ENCODE data around the gene LMCD1. TPM values are rescaled to one million over a fixed set of nuclear protein-coding genes. Genes with fewer than 3 reads are reported as not detected.
A peak's percentile ranks its signal among the peaks of the same experiment; 100 is the strongest.

Gene LMCD1
- total and polyA plus RNA-seq, 2 donors (not counting 1 experiment from before 2014, with no cell fraction given): 60.1 to 137 TPM

- Histone ChIP-seq H3K9me3 (ENCODE audit: control insufficient read depth, insufficient read depth, low read depth, low read length) (no peaks in the 10 kb centered on the region), H3K27me3 (ENCODE audit: control insufficient read depth, insufficient read depth, low read length) (no peaks in the 10 kb centered on the region), H3K4me1 (ENCODE audit: control insufficient read depth, extremely low read depth, insufficient read depth, low read length) (peaks cover 12% of the 10 kb centered on the region), H3K4me2 (ENCODE audit: extremely low read depth, insufficient read depth, low read length) (no peak overlapping the region), H3K36me3 (ENCODE audit: control insufficient read depth, insufficient read depth, low read length) (no peaks in the 10 kb centered on the region), H2AFZ (ENCODE audit: low read length) (no peak overlapping the region), H4K20me1 (ENCODE audit: control insufficient read depth, extremely low read depth, insufficient read depth, low read length) (no peaks in the 10 kb centered on the region), H3K4me3 (replicated peaks in 1 of 4; ENCODE audit: control extremely low read depth in 1 of 4, insufficient read depth in 1 of 4, low read depth in 3 of 4, low read length in 4 of 4) (no peak overlapping the region), H3K79me2 (ENCODE audit: control insufficient read depth, insufficient read depth, low read length) (no peaks in the 10 kb centered on the region), H3K9ac (ENCODE audit: insufficient read depth, low read length) (no peak overlapping the region), H3K27ac (ENCODE audit: insufficient read depth, low read length) (no peak overlapping the region)
- TF ChIP-seq CTCF (conservative IDR thresholded peaks at IDR 0.05 in 1 of 2, IDR thresholded peaks at IDR 0.05 in 1 of 2; ENCODE audit: low read depth in 1 of 2, low read length in 2 of 2) (peak; percentile 22 to 36), EZH2 (IDR thresholded peaks at IDR 0.05; ENCODE audit: low read length, missing control alignments) (no peak)
- DNase-seq (ENCODE audit: low read depth in 2 of 2): peak in 1 of 2 donors; percentile 57
Observed at GRCh38 chr3:8481380-8481779, 20.2 kb upstream of the LMCD1 start.

GRCh38 chr3:8482263-8482662 lies 19.4 kb upstream of the LMCD1 start:
- Histone ChIP-seq H3K9me3 (ENCODE audit: control insufficient read depth, insufficient read depth, low read depth, low read length) (no peaks in the 10 kb centered on the region), H3K27me3 (ENCODE audit: control insufficient read depth, insufficient read depth, low read length) (no peaks in the 10 kb centered on the region), H3K4me1 (ENCODE audit: control insufficient read depth, extremely low read depth, insufficient read depth, low read length) (peaks cover 12% of the 10 kb centered on the region), H4K20me1 (ENCODE audit: control insufficient read depth, extremely low read depth, insufficient read depth, low read length) (no peaks in the 10 kb centered on the region), H3K4me2 (ENCODE audit: extremely low read depth, insufficient read depth, low read length) (no peak overlapping the region), H3K27ac (ENCODE audit: insufficient read depth, low read length) (no peak overlapping the region), H3K4me3 (replicated peaks in 1 of 4; ENCODE audit: control extremely low read depth in 1 of 4, insufficient read depth in 1 of 4, low read depth in 3 of 4, low read length in 4 of 4) (no peak overlapping the region), H3K79me2 (ENCODE audit: control insufficient read depth, insufficient read depth, low read length) (no peaks in the 10 kb centered on the region), H2AFZ (ENCODE audit: low read length) (no peak overlapping the region), H3K36me3 (ENCODE audit: control insufficient read depth, insufficient read depth, low read length) (no peaks in the 10 kb centered on the region), H3K9ac (ENCODE audit: insufficient read depth, low read length) (no peak overlapping the region)
- peak in 1 of 2 donors; percentile 47 for DNase-seq (ENCODE audit: low read depth in 2 of 2)
- TF ChIP-seq CTCF (conservative IDR thresholded peaks at IDR 0.05 in 1 of 2, IDR thresholded peaks at IDR 0.05 in 1 of 2; ENCODE audit: low read depth in 1 of 2, low read length in 2 of 2) (no peak), EZH2 (IDR thresholded peaks at IDR 0.05; ENCODE audit: low read length, missing control alignments) (no peak)

- TF ChIP-seq EZH2 (IDR thresholded peaks at IDR 0.05; ENCODE audit: low read length, missing control alignments) (no peak), CTCF (conservative IDR thresholded peaks at IDR 0.05 in 1 of 2, IDR thresholded peaks at IDR 0.05 in 1 of 2; ENCODE audit: low read depth in 1 of 2, low read length in 2 of 2) (no peak)
- no peak overlapping the region for H2AFZ ChIP-seq (ENCODE audit: low read length)
- H3K27me3 ChIP-seq (ENCODE audit: control insufficient read depth, insufficient read depth, low read length): no peaks in the 10 kb centered on the region
- no peaks in the 10 kb centered on the region for H4K20me1 ChIP-seq (ENCODE audit: control insufficient read depth, extremely low read depth, insufficient read depth, low read length)
- H3K4me2 ChIP-seq (ENCODE audit: extremely low read depth, insufficient read depth, low read length): peak overlapping the region; percentile 41
- H3K79me2 ChIP-seq (ENCODE audit: control insufficient read depth, insufficient read depth, low read length): no peaks in the 10 kb centered on the region
- no peak overlapping the region for H3K9ac ChIP-seq (ENCODE audit: insufficient read depth, low read length)
- H3K9me3 ChIP-seq (ENCODE audit: control insufficient read depth, insufficient read depth, low read depth, low read length): no peaks in the 10 kb centered on the region
- no peak overlapping the region for H3K4me3 ChIP-seq (replicated peaks in 1 of 4; ENCODE audit: control extremely low read depth in 1 of 4, insufficient read depth in 1 of 4, low read depth in 3 of 4, low read length in 4 of 4)
- no peaks in the 10 kb centered on the region for H3K36me3 ChIP-seq (ENCODE audit: control insufficient read depth, insufficient read depth, low read length)
- H3K4me1 ChIP-seq (ENCODE audit: control insufficient read depth, extremely low read depth, insufficient read depth, low read length): peaks cover 12% of the 10 kb centered on the region
- peak; percentile 95 to 99 for DNase-seq (ENCODE audit: low read depth in 2 of 2)
- H3K27ac ChIP-seq (ENCODE audit: insufficient read depth, low read length): peak overlapping the region; percentile 52
Observed at GRCh38 chr3:8482960-8483665, 18.5 kb upstream of the LMCD1 start.
